PC-3 (cell line): Measurements from ENCODE around the gene SEC61A2. TPM values are rescaled to one million over a fixed set of nuclear protein-coding genes. Genes with fewer than 3 reads are reported as not detected.

ENCODE experiments used
- ATAC-seq: fragments of 200-7000 bp; cut with Tn5 transposase; 2 replicates; pipeline ENCODE4 v1.9.1; 2020; ENCODE audit warnings: mild to moderate bottlenecking, moderate library complexity
- BruUV-seq: library from RNA; stranded (reverse); fragments of 400-500 nt; replicated peaks from 2 replicates; lab custom pipeline; 2021; lab: Mats Ljungman, UMichigan
- CTCF ChIA-PET: fragments of 300-600 bp; sonication (Branson Sonifier 250); formaldehyde crosslinking; loops from one replicate; lab custom pipeline; 2022; ENCODE audit warnings: antibody characterized with exemption; lab: Charles Lee
- POLR2A ChIA-PET: fragments of 300-600 bp; sonication (Branson Sonifier 250); formaldehyde crosslinking; loops from one replicate; lab custom pipeline; 2022; ENCODE audit warnings: antibody characterized with exemption; ENCODE audit not compliant: unreplicated experiment; lab: Charles Lee
- DNase-seq: peaks from one replicate; pipeline ENCODE4 v3.0.0-alpha.2; 2015
- H2AFZ ChIP-seq: fragments of 300-600 bp; sonication (generic); 2 replicates; pipeline ENCODE4 v1.6.0; 2016; ENCODE audit warnings: antibody characterized with exemption, low read length
- H3F3A ChIP-seq: fragments of 300-600 bp; sonication (generic); one replicate; pipeline ENCODE4 v1.6.0; 2017; ENCODE audit warnings: antibody characterized with exemption, low read length, control low read depth, mild to moderate bottlenecking; ENCODE audit not compliant: unreplicated experiment
- H3K27ac ChIP-seq: fragments of 300-600 bp; sonication (generic); 2 replicates; pipeline ENCODE4 v1.5.1; 2016; ENCODE audit warnings: mild to moderate bottlenecking, low read length
- H3K27me3 ChIP-seq: fragments of 300-600 bp; sonication (generic); 2 replicates; pipeline ENCODE4 v1.6.1; 2016; ENCODE audit warnings: low read length, mixed read lengths
- H3K36me3 ChIP-seq: fragments of 300-600 bp; sonication (generic); 2 replicates; pipeline ENCODE4 v1.6.1; 2016; ENCODE audit warnings: low read depth, mixed run types, low read length, mixed read lengths
- H3K4me1 ChIP-seq: fragments of 300-600 bp; sonication (generic); 2 replicates; pipeline ENCODE4 v1.5.1; 2016; ENCODE audit warnings: low read length; ENCODE audit not compliant: insufficient read depth
- H3K4me2 ChIP-seq: fragments of 300-600 bp; sonication (generic); 2 replicates; pipeline ENCODE4 v1.6.0; 2016; ENCODE audit warnings: low read length
- H3K4me3 ChIP-seq: fragments of 300-600 bp; sonication (generic); 2 replicates; pipeline ENCODE4 v1.5.1; 2016; ENCODE audit warnings: mild to moderate bottlenecking, low read length, mixed read lengths
- H3K79me2 ChIP-seq: fragments of 300-600 bp; sonication (generic); 2 replicates; pipeline ENCODE4 v1.6.1; 2017; ENCODE audit warnings: low read length, mixed read lengths
- H3K9ac ChIP-seq: fragments of 300-600 bp; sonication (generic); 2 replicates; pipeline ENCODE4 v1.6.0; 2016; ENCODE audit warnings: mild to moderate bottlenecking, low read length
- H3K9me2 ChIP-seq: fragments of 300-600 bp; sonication (generic); replicated peaks from 2 replicates; pipeline ENCODE4 v1.6.1; 2016; ENCODE audit warnings: mixed run types, low read length, mixed read lengths
- H3K9me3 ChIP-seq: fragments of 300-600 bp; sonication (generic); 2 replicates; pipeline ENCODE4 v1.6.1; 2016; ENCODE audit warnings: low read length, mixed read lengths
- H4K20me1 ChIP-seq: fragments of 300-600 bp; sonication (generic); 2 replicates; pipeline ENCODE4 v1.6.1; 2016; ENCODE audit warnings: low read length, mixed read lengths
- EZH2 ChIP-seq: fragments of 300-600 bp; sonication (generic); IDR thresholded peaks from one replicate; pipeline ENCODE4 v1.6.1; 2017; ENCODE audit warnings: antibody characterized with exemption, mild to moderate bottlenecking, low read length; ENCODE audit not compliant: unreplicated experiment
- EZH2phosphoT487 ChIP-seq: fragments of 300-600 bp; sonication (generic); IDR thresholded peaks from 2 replicates; pipeline ENCODE4 v1.6.1; 2018; ENCODE audit warnings: mild to moderate bottlenecking, antibody characterized with exemption, low read length, borderline replicate concordance
- intact Hi-C: fragments of 100-400 bp; cut with micrococcal nuclease; formaldehyde crosslinking; loops from 2 replicates; pipeline ENCODE4 v1.9.0; 2023
- total RNA-seq: library from RNA; depleted of rRNA; stranded (reverse); fragments of >200 nt; gene quantifications from 2 replicates; pipeline ENCODE4 v1.2.3, GENCODE V29; 2014
- TF ChIP-seq, protein P1 (sequence below): fragments of 300-600 bp; sonication (generic); conservative IDR thresholded peaks from 2 replicates; pipeline ENCODE4 v1.5.1; 2017; ENCODE audit warnings: antibody characterized with exemption, low read depth, mild to moderate bottlenecking, low read length

The SEC61A2 gene
- total RNA-seq, 1 experiment from 2014 or later: 5.5 TPM

DNA sequence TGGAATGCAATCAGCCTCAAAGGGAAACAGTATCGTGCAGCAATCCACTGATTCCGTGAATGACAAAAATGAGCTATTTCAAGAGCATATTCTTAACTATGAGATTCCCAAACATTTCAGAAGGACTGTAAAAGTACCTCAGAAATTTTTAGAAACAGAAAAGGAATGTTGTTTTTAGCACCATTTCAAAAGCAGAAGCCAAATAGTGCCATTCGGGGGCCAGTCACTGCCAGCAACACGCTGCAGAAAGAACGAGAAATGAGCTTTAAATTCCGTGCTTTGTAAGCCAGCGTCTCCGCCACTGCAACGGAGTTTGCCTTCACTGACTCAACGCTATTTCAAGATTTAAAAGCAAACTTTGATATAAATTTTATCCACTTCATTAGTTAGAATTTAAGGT, 59.9 kb downstream of the SEC61A2 start:
- H3K9me3 ChIP-seq: no peaks in the 10 kb centered on the region
- DNase-seq (no peak), ATAC-seq (no peak)
- no peaks in the 10 kb centered on the region for H3K9me2 ChIP-seq
- no peak overlapping the region for H3K9ac ChIP-seq
- intact Hi-C loops: no loop called here
- H2AFZ ChIP-seq: no peak overlapping the region
- no TSS peak for BruUV-seq
- no peaks in the 10 kb centered on the region for H3F3A ChIP-seq
- no peaks in the 10 kb centered on the region for H3K27me3 ChIP-seq
- no peak for TF ChIP-seq EZH2
- TF ChIP-seq, protein P1, sequence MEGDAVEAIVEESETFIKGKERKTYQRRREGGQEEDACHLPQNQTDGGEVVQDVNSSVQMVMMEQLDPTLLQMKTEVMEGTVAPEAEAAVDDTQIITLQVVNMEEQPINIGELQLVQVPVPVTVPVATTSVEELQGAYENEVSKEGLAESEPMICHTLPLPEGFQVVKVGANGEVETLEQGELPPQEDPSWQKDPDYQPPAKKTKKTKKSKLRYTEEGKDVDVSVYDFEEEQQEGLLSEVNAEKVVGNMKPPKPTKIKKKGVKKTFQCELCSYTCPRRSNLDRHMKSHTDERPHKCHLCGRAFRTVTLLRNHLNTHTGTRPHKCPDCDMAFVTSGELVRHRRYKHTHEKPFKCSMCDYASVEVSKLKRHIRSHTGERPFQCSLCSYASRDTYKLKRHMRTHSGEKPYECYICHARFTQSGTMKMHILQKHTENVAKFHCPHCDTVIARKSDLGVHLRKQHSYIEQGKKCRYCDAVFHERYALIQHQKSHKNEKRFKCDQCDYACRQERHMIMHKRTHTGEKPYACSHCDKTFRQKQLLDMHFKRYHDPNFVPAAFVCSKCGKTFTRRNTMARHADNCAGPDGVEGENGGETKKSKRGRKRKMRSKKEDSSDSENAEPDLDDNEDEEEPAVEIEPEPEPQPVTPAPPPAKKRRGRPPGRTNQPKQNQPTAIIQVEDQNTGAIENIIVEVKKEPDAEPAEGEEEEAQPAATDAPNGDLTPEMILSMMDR: no peak
- no peak for TF ChIP-seq EZH2phosphoT487
- H3K4me2 ChIP-seq: no peak overlapping the region
- no peaks in the 10 kb centered on the region; the same call in none of the 2 replicates for H3K36me3 ChIP-seq
- H3K79me2 ChIP-seq: peaks cover 39% of the 10 kb centered on the region
- ChIA-PET POLR2A (no interaction called here), CTCF (no interaction called here)
- no peak overlapping the region for H3K4me3 ChIP-seq
- no peaks in the 10 kb centered on the region for H4K20me1 ChIP-seq
- H3K4me1 ChIP-seq: peaks cover 14% of the 10 kb centered on the region; the same call in 1 of the 2 replicates
- no peak overlapping the region for H3K27ac ChIP-seq

DNA sequence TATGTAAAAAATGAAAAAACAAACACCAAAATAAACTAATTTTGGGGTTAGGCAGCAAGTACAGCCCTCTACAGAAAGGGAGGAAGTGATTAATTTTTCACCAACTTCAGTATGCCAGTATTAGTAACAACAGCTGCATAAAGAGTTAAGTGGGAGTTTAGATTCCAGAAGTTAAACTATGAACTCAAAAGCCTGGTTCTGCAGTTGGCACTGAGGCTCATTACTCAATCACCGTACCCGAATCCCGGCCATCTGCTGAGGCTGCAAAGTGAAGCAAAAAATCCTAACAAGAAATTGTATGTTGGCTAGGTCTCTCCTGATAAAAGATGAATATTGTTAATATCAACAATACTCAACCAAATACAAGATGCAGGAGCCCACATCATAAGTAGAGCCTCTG, 62.2 kb downstream of the SEC61A2 start:
- ChIA-PET POLR2A (no interaction called here), CTCF (no interaction called here)
- no peak overlapping the region for H3K4me2 ChIP-seq
- peaks cover 59% of the 10 kb centered on the region for H3K79me2 ChIP-seq
- no peak overlapping the region for H2AFZ ChIP-seq
- H3K36me3 ChIP-seq: no peaks in the 10 kb centered on the region; the same call in 1 of the 2 replicates
- H3K4me3 ChIP-seq: no peak overlapping the region
- peaks cover 11% of the 10 kb centered on the region; the same call in 1 of the 2 replicates for H3K4me1 ChIP-seq
- no peak for TF ChIP-seq EZH2
- TF ChIP-seq, protein P1: no peak
- TF ChIP-seq EZH2phosphoT487: no peak
- H3K27ac ChIP-seq: no peak overlapping the region
- DNase-seq (no peak), ATAC-seq (no peak)
- no peaks in the 10 kb centered on the region for H3F3A ChIP-seq
- BruUV-seq: no TSS peak
- no peaks in the 10 kb centered on the region for H4K20me1 ChIP-seq
- no peaks in the 10 kb centered on the region for H3K9me3 ChIP-seq
- H3K9ac ChIP-seq: no peak overlapping the region
- no peaks in the 10 kb centered on the region for H3K9me2 ChIP-seq
- intact Hi-C loops: no loop called here
- no peaks in the 10 kb centered on the region for H3K27me3 ChIP-seq

GRCh38 chr10:12193193-12193592, 63.7 kb downstream of the SEC61A2 start:
- no TSS peak for BruUV-seq
- Histone ChIP-seq H3K9me2 (no peaks in the 10 kb centered on the region), H3K4me3 (no peak overlapping the region), H3K9me3 (no peaks in the 10 kb centered on the region), H3K4me1 (peaks cover 11% of the 10 kb centered on the region; the same call in 1 of the 2 replicates), H3F3A (no peaks in the 10 kb centered on the region), H3K27ac (no peak overlapping the region), H4K20me1 (peaks cover 4% of the 10 kb centered on the region; the same call in 1 of the 2 replicates), H3K9ac (no peak overlapping the region), H3K4me2 (peak overlapping the region; percentile 90; the same call in 1 of the 2 replicates), H2AFZ (no peak overlapping the region), H3K36me3 (no peaks in the 10 kb centered on the region; the same call in 1 of the 2 replicates), H3K79me2 (peaks cover 74% of the 10 kb centered on the region), H3K27me3 (no peaks in the 10 kb centered on the region)
- POLR2A ChIA-PET: no interaction called here
- intact Hi-C loops: no loop called here
- CTCF ChIA-PET: no interaction called here
- DNase-seq (peak; percentile 2), ATAC-seq (no peak)
- TF ChIP-seq EZH2 (no peak), EZH2phosphoT487 (no peak)
- TF ChIP-seq, protein P1: no peak
